Glomerular endothelial cell (primary cell): ENCODE results near the gene ABHD5. TPM values are rescaled to one million over a fixed set of nuclear protein-coding genes. Genes with fewer than 3 reads are reported as not detected.

ENCODE experiments used
- DNase-seq: peaks from one replicate; pipeline ENCODE4 v3.0.0-alpha.2; 2011; ENCODE audit warnings: low read depth, low spot score; ENCODE audit errors: extremely low read depth
- total RNA-seq: library from RNA; depleted of rRNA; stranded (reverse); fragments of >200 nt; gene quantifications from 2 replicates; pipeline ENCODE4 v1.2.3, GENCODE V29; 2015

The ABHD5 gene
- total RNA-seq, 1 donor from 2014 or later, result 12.7 TPM

- no peak for DNase-seq
Observed at GRCh38 chr3:43684944-43685343, 5.8 kb upstream of the ABHD5 start.

DNA sequence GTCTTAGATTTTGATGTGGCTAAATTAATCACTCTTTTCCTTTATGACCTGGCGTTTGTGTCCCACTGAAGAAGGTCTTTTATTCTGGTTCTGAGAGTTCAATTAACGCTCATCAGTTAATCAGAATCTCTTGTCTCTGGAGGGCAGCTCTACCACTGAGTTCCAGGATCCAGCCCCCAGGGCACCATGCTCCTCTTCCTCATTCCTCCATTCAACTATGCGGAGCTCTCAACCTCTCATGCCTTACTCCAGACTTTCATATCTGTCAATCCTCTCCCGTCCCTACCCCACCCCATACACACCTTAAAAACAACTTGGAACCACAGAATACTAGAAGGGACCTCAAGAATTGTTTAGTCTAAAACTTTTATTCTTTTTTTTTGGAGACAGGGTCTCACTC lies 4.8 kb upstream of the ABHD5 start:
- no peak for DNase-seq

- DNase-seq, result no peak
Observed at GRCh38 chr3:43686333-43686699, 4.4 kb upstream of the ABHD5 start.

GRCh38 chr3:43686700-43687498 lies 3.8 kb upstream of the ABHD5 start:
- DNase-seq, result no peak

GRCh38 chr3:43687499-43687811 lies 3.3 kb upstream of the ABHD5 start:
- no peak for DNase-seq

DNA sequence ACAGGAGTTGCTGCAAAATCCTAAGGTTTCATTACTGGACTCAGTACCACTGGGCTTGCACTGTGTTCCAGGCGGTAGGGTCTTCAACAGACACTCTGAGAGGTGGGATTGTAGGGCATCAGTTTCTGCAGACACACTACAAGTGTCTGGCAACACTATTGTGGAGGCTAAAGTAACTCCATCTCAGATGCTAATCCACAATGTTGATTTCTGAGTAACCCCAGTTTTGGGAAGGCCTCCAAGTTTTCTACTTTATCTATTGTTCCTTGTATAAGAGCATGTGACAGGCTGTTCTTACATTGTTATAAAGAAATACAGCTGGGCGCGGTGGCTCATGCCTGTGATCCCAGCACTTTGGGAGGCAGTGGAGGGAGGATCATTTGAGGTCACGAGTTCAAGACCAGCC lies 2.5 kb upstream of the ABHD5 start:
- DNase-seq, result no peak

- no peak for DNase-seq
Observed at GRCh38 chr3:43689166-43689565, 1.6 kb upstream of the ABHD5 start.

DNA sequence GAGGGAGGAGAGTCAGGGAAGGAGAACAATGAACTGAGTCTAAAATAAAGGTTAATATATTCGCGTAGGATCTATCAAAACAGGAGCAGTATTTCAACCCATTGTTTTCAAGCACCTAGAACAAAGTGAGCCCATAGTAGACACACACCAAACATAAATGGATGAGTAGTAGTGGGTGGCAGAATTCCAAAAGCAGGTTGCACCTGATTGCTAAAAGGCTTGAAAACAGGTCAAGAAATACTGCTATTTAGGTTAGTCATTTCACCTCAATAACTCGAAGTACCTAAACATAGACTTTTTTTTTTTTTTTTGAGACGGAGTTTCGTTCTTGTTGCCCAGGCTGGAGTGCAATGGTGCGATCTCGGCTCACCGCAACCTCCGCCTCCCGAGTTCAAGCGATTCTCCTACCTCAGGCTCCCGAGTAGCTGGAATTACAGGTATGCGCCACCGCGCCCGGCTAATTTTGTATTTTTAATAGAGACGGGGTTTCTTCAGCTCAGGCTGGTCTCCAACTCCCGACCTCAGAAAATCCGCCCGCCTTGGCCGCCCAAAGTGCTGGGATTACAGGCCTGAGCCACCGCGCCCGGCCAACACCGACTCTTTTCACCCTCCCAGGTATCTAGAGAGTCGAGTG lies 855 bp upstream of the ABHD5 start:
- DNase-seq, result no peak

- DNase-seq, result no peak
Observed at GRCh38 chr3:43691120-43691995, 620 bp downstream of the ABHD5 start.

DNA sequence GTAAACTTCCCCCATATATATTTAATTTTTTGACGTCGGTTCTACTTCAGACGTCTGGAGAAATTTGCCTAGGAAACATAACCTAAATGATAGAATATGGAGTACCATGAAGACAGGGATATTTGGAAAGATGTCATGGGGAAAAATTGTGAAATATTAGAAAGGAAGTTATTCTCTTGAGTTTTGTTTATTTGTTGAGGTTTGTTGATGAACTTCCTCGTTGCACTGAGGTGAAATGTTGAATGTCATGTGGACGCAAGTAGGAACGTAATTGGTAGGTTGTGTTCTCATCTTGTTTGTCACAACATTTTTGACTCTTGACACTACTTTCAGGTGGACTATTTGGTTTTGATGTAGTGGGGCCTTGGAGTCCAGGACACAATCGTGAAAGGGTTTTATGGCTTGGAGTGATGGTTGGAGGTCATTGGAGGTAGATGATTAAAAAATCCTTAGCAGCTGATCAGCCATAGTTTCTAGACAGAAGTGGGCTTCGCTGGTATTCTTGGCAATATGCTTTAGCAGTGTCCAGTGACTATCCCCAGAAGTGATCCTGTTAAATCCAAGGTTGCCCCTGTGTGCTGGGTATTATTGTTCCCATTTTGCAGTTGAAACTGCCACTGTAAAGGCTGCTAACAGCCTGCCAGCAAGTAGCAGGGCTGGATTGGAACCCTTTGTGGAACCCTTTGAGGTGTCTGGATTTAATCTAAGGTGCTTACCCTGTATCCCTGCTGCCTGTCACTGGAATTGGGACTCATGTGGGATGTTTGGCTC lies 1.5 kb downstream of the ABHD5 start:
- DNase-seq, result no peak

DNA sequence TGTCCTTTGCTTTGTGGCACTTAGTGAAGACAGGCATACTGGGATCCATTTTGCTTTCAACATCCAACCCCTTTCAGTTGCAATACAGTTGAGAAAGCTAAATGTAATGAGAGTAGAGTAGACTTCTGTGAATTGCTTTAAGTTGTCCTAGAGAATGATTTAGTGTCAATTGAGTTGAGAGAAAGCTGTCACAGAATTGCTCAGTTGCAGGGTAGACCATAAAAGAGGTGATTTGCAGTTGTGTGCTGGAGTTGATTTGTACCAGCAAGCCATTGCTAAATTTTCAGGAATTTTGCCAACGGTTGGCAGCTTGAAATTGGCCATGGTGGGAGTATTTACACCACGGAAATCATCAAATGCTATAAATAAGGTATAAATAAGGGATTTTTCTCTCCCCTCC lies 2.2 kb downstream of the ABHD5 start:
- no peak for DNase-seq

GRCh38 chr3:43693594-43693993 lies 2.9 kb downstream of the ABHD5 start:
- no peak for DNase-seq

- no peak for DNase-seq
Observed at GRCh38 chr3:43695443-43695842, 4.7 kb downstream of the ABHD5 start.

GRCh38 chr3:43695863-43696262 lies 5.1 kb downstream of the ABHD5 start:
- no peak for DNase-seq

DNA sequence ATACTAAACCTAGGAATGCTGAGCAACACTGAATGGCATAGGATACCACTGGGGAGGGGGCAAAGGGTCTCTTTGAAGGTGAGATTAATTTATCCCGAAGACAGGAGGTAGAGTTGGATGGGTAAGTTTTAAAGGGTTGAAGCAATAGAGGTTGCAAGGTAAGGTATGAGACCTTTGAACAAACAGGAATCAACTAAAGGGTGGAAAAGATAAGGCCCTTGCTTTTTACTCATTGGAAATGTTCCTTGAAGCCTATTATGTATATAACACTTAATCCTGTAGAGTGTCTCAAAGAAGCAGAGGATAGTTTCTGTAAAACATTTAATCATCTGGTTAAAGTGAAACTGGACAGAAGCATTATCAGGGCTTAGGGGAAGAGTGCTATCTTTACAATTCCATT lies 5.7 kb downstream of the ABHD5 start:
- no peak for DNase-seq

- DNase-seq, result no peak
Observed at GRCh38 chr3:43696881-43697280, 6.1 kb downstream of the ABHD5 start.

DNA sequence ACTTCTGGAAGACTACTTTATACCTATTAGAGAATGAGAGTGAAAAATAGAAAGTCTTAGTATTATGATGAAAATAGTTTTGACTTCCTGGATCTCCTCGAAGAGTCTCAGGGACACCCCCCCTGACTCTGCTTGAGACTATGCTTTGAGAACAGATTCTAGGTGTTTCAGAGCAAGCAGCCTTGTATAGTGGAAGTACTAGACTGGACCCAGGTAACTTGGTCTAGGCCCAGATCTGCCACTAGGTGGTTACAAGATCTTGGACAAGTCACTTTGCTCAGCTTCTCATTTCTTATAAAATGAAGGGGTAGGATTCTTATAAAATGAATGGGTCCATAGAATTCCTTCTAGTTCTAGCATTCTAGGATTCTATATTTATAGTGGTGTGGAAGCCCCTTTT lies 9.1 kb downstream of the ABHD5 start:
- DNase-seq, result no peak

DNA sequence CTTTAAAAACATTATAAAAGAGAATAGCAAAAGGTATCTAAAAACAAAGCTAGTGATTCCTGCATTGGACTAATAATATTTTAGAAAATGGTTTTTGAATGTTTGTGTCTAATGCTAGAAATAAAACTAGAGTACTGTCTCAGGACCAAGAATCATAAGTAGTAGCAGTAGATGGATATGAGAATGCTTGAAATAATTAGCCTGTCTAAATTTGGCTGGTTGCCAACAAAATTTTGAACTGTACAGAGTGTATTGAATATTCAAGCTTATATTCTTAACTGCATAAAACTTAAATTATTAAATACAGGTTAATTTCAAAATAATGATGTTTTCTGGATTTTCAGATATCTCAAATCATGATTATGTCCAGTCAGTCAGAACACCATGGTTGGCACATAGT lies 14.0 kb downstream of the ABHD5 start:
- no peak for DNase-seq

- DNase-seq, result no peak
Observed at GRCh38 chr3:43706342-43706741, 15.6 kb downstream of the ABHD5 start.

DNA sequence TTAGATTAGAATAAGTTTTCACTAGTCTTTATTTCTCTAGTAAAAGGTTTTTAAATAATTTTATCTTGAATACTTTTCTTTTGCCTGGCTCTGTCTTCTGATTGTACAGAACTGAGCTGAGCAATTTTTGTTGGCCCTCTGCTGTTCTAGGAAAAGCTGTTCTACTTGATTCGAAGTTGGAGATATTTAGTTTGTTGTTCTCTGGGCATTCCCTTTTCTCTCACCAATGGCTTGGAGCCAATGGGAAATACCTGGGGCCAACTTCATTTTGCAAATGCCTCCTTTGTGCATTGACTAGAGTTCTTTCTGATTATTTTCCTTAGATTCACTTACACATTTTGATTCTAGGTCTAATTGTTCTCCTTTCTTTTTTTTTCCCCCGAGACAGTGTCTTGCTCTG lies 16.5 kb downstream of the ABHD5 start:
- no peak for DNase-seq

DNA sequence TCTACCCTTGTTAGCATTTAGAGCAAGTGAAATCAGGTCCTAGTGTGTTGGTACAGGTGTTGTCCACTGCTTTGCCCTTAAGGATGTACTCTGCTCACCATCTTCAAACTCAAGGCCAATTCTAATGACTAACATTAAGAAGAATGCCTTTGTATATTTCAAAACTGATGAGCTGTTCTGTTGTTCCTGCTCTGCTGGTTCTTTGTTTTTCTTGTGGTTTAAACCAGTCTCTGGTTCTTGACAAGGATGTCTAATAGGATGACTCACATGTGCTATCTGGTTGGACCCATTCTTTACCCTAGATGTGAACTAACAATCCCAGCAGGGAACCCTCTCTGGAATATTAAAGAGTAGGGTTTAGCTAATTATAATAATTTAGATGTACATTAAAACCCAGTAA lies 17.3 kb downstream of the ABHD5 start:
- DNase-seq, result no peak
